H1 (cell line): ENCODE data around the gene CCDC12. TPM values are rescaled to one million over a fixed set of nuclear protein-coding genes. Genes with fewer than 3 reads are reported as not detected.
A peak's percentile ranks its signal among the peaks of the same experiment; 100 is the strongest.

Experiments used
- CTCF ChIA-PET: fragments of 300-600 bp; sonication (Branson Sonifier 250); formaldehyde crosslinking; loops from one replicate; lab custom pipeline; 2021; ENCODE audit not compliant: partially characterized antibody; lab: Charles Lee
- POLR2A ChIA-PET: fragments of 300-600 bp; sonication (Branson Sonifier 250); formaldehyde crosslinking; loops from one replicate; lab custom pipeline; 2021; ENCODE audit warnings: inconsistent platforms; ENCODE audit not compliant: partially characterized antibody; lab: Charles Lee
- DNase-seq, 2 experiments: peaks; one replicate each; pipeline versions ENCODE4 v3.0.0 to v3.0.0-alpha.2; 2010 to 2022; ENCODE audit warnings: low spot score in 2 of 2, low read depth in 1 of 2, mixed read lengths in 1 of 2
- FAIRE-seq: peaks from 2 replicates; lab custom pipeline; 2011; peaks lifted over from hg19 to GRCh38; lab: Jason Lieb, UNC
- H2AFZ ChIP-seq: 2 replicates; pipeline ENCODE4 v1.8.1; 2012; ENCODE audit warnings: low read length, inconsistent platforms
- H2AK5ac ChIP-seq: 2 replicates; pipeline ENCODE4 v1.6.1; 2013; ENCODE audit warnings: low read depth, low read length
- H2BK120ac ChIP-seq: replicated peaks from 2 replicates; pipeline ENCODE3; 2013; ENCODE audit warnings: low read depth, low read length, inconsistent platforms
- H2BK12ac ChIP-seq: 2 replicates; pipeline ENCODE4 v1.6.1; 2013; ENCODE audit warnings: low read depth, low read length
- H2BK15ac ChIP-seq: 2 replicates; pipeline ENCODE4 v1.6.1; 2013; ENCODE audit warnings: low read length
- H2BK20ac ChIP-seq: 2 replicates; pipeline ENCODE4 v1.6.1; 2013; ENCODE audit warnings: low read length
- H2BK5ac ChIP-seq: 2 replicates; pipeline ENCODE4 v1.6.1; 2013; ENCODE audit warnings: low read depth, low read length
- H3K14ac ChIP-seq: 2 replicates; pipeline ENCODE4 v1.6.1; 2013; ENCODE audit warnings: inconsistent platforms; ENCODE audit not compliant: insufficient read length
- H3K18ac ChIP-seq: 2 replicates; pipeline ENCODE4 v1.6.1; 2013; ENCODE audit warnings: low read length; ENCODE audit errors: extremely low read depth
- H3K23ac ChIP-seq: 2 replicates; pipeline ENCODE4 v1.6.1; 2013; ENCODE audit warnings: inconsistent platforms; ENCODE audit not compliant: insufficient read length
- H3K23me2 ChIP-seq: 2 replicates; pipeline ENCODE4 v1.6.1; 2013; ENCODE audit warnings: low read depth, low read length
- H3K27ac ChIP-seq: 2 replicates; pipeline ENCODE4 v1.6.1; 2011; ENCODE audit warnings: low read depth, low read length, inconsistent platforms
- H3K27me3 ChIP-seq, 4 experiments: replicated peaks in 1 of 4; 1 replicate in 1 of 4; 2 replicates in 3 of 4; pipeline versions ENCODE4 v1.6.1 to v1.8.1; 2011 to 2013; ENCODE audit warnings: low read length in 3 of 4, mild to moderate bottlenecking in 3 of 4, inconsistent platforms in 2 of 4, mixed read lengths in 2 of 4, moderate library complexity in 1 of 4; ENCODE audit not compliant: control insufficient read depth in 3 of 4, insufficient read depth in 3 of 4; ENCODE audit errors: extremely low read depth in 1 of 4
- H3K36me3 ChIP-seq, 4 experiments: 2 replicates each; pipeline versions ENCODE4 v1.6.1 to v1.8.1; 2011 to 2013; ENCODE audit warnings: mild to moderate bottlenecking in 4 of 4, low read length in 3 of 4, moderate library complexity in 2 of 4, control low read depth in 1 of 4, inconsistent platforms in 1 of 4; ENCODE audit not compliant: insufficient read depth in 4 of 4, control insufficient read depth in 2 of 4
- H3K4ac ChIP-seq: replicated peaks from 2 replicates; pipeline ENCODE3; 2013; ENCODE audit warnings: low read length, low read depth, mixed read lengths, inconsistent platforms; ENCODE audit not compliant: insufficient read length
- H3K4me1 ChIP-seq, 4 experiments: replicated peaks in 1 of 4; 1 replicate in 1 of 4; 2 replicates in 3 of 4; pipeline versions ENCODE4 v1.6.1 to v1.8.1; 2011 to 2013; ENCODE audit warnings: low read length in 3 of 4, inconsistent platforms in 2 of 4, mixed read lengths in 1 of 4; ENCODE audit not compliant: insufficient read depth in 4 of 4, control insufficient read depth in 3 of 4
- H3K4me2 ChIP-seq, 2 experiments: 2 replicates each; pipeline versions ENCODE4 v1.6.1 to v1.8.1; 2011 to 2013; ENCODE audit warnings: low read depth in 2 of 2, low read length in 2 of 2, control low read depth in 1 of 2, inconsistent platforms in 1 of 2, mild to moderate bottlenecking in 1 of 2; ENCODE audit not compliant: insufficient read depth in 1 of 2
- H3K4me3 ChIP-seq, 4 experiments: fragments of 200-600, 300-600 bp in 1 of 4; sonication (generic), shearing (Covaris generic), sonication (Bioruptor Twin) in 1 of 4; 2 replicates each; pipeline versions ENCODE4 v1.5.1 to v1.8.1; 2011 to 2016; ENCODE audit warnings: low read length in 4 of 4, low read depth in 3 of 4, control low read depth in 2 of 4, inconsistent platforms in 2 of 4, mild to moderate bottlenecking in 2 of 4, mixed read lengths in 1 of 4, moderate library complexity in 1 of 4; ENCODE audit not compliant: insufficient read depth in 2 of 4; ENCODE audit errors: extremely low read depth in 1 of 4
- H3K56ac ChIP-seq: replicated peaks from 2 replicates; pipeline ENCODE3; 2013; ENCODE audit warnings: low read depth, mild to moderate bottlenecking, mixed read lengths, low read length, inconsistent platforms; ENCODE audit not compliant: insufficient read length
- H3K79me1 ChIP-seq: 2 replicates; pipeline ENCODE4 v1.6.1; 2013; ENCODE audit warnings: low read depth, low read length, control low read depth
- H3K79me2 ChIP-seq, 2 experiments: 2 replicates each; pipeline versions ENCODE4 v1.6.1 to v1.8.1; 2012 to 2013; ENCODE audit warnings: low read length in 2 of 2, mild to moderate bottlenecking in 2 of 2, inconsistent platforms in 1 of 2; ENCODE audit not compliant: insufficient read depth in 2 of 2, control insufficient read depth in 1 of 2
- H3K9ac ChIP-seq, 4 experiments: replicated peaks in 1 of 4; 1 replicate in 1 of 4; 2 replicates in 3 of 4; pipeline versions ENCODE4 v1.6.1 to v1.8.1; 2011 to 2013; ENCODE audit warnings: low read depth in 3 of 4, low read length in 3 of 4, control low read depth in 2 of 4, mild to moderate bottlenecking in 2 of 4, moderate library complexity in 2 of 4, inconsistent platforms in 1 of 4; ENCODE audit errors: extremely low read depth in 1 of 4
- H3K9me3 ChIP-seq, 2 experiments: 2 replicates each; pipeline versions ENCODE4 v1.6.1 to v1.8.1; 2012 to 2013; ENCODE audit warnings: mild to moderate bottlenecking in 2 of 2, moderate library complexity in 2 of 2, control low read depth in 1 of 2, inconsistent platforms in 1 of 2, low read depth in 1 of 2, low read length in 1 of 2, mixed read lengths in 1 of 2; ENCODE audit not compliant: insufficient read depth in 2 of 2
- H4K20me1 ChIP-seq, 2 experiments: replicated peaks in 1 of 2; 2 replicates each; pipeline versions ENCODE3 to v1.8.1; 2011 to 2013; ENCODE audit warnings: inconsistent platforms in 2 of 2, low read length in 2 of 2, mild to moderate bottlenecking in 1 of 2; ENCODE audit not compliant: insufficient read depth in 2 of 2, control insufficient read depth in 1 of 2
- H4K5ac ChIP-seq: 2 replicates; pipeline ENCODE4 v1.6.1; 2013; ENCODE audit warnings: low read length, low read depth, mixed read lengths, inconsistent platforms; ENCODE audit not compliant: insufficient read length
- H4K8ac ChIP-seq: 2 replicates; pipeline ENCODE4 v1.8.0; 2013; ENCODE audit warnings: mild to moderate bottlenecking, moderate library complexity, low read length, inconsistent platforms; ENCODE audit not compliant: insufficient read depth; ENCODE audit errors: extremely low read depth
- H4K91ac ChIP-seq: replicated peaks from 2 replicates; pipeline ENCODE3; 2013; ENCODE audit warnings: low read length, mixed read lengths, inconsistent platforms; ENCODE audit not compliant: insufficient read length
- ATF2 ChIP-seq: IDR thresholded peaks from 2 replicates; pipeline ENCODE4 v1.6.1; 2012; ENCODE audit warnings: low read length, inconsistent platforms
- KDM4A ChIP-seq: IDR thresholded peaks from one replicate; pipeline ENCODE4 v1.7.1; 2012; ENCODE audit warnings: low read depth, mild to moderate bottlenecking, moderate library complexity, low read length, inconsistent platforms; ENCODE audit not compliant: severe bottlenecking
- RBBP5 ChIP-seq: IDR thresholded peaks from 2 replicates; pipeline ENCODE4 v1.7.1; 2012; ENCODE audit warnings: low read depth, mild to moderate bottlenecking, inconsistent platforms, low read length, moderate library complexity, borderline replicate concordance
- SP1 ChIP-seq: IDR thresholded peaks from 2 replicates; pipeline ENCODE4 v1.6.1; 2011; ENCODE audit warnings: low read depth, low read length
- TAF7 ChIP-seq: optimal IDR thresholded peaks from 2 replicates; pipeline ENCODE3; 2011; ENCODE audit warnings: low read depth, mild to moderate bottlenecking, inconsistent platforms, low read length, moderate library complexity, borderline replicate concordance
- WGBS, 2 experiments: shearing (Covaris generic) in 1 of 2; methylation state at CpG; one replicate each; pipeline versions ENCODE4 v1.1.6 to v1.1.7; 2013 to 2015; ENCODE audit warnings: low lambda C conversion rate in 2 of 2, mixed read lengths in 2 of 2, inconsistent platforms in 1 of 2, low coverage in 1 of 2, missing lambda C conversion rate in 1 of 2; ENCODE audit not compliant: insufficient replicate concordance in 2 of 2, insufficient coverage in 1 of 2, insufficient read length in 1 of 2; ENCODE audit errors: extremely low coverage in 1 of 2, missing lambda C conversion rate in 1 of 2; 5-methylcytosine and 5-hydroxymethylcytosine counted together
- long read RNA-seq, 2 experiments: library from RNA in 1 of 2; library from capped mRNA in 1 of 2; stranded (forward); transcript quantifications; one replicate each; pipeline ENCODE4 v2.0.0, GENCODE V29; 2021; ENCODE audit warnings: inconsistent platforms in 1 of 2
- polyA minus RNA-seq, 3 experiments: library from RNA; depleted of rRNA, polyadenylated mRNA; stranded (reverse); fragments of >200 nt; gene quantifications; 1 replicate in 2 of 3; 2 replicates in 1 of 3; pipeline ENCODE4 v1.2.3, GENCODE V29; 2011
- polyA plus RNA-seq, 7 experiments: library from polyadenylated mRNA; depleted of rRNA in 3 of 7; stranded (reverse) in 5 of 7; unstranded in 2 of 7; fragments of >200 nt in 5 of 7; fragments of 200-250 nt in 2 of 7; gene quantifications; 1 replicate in 5 of 7; 2 replicates in 1 of 7; 4 replicates in 1 of 7; pipeline versions ENCODE4 v1.2.1 to v1.2.3, GENCODE V29; 2011 to 2013; ENCODE audit warnings: missing spikeins in 2 of 7, mixed read lengths in 2 of 7
- total RNA-seq: library from RNA; stranded (reverse); fragmentation: NEBNext Ultra II Directional; extraction: Animal tissue kit (Norgen Biotek cat#: 25700); gene quantifications from 2 replicates; pipeline ENCODE4 v1.2.1, GENCODE V29; 2021

CCDC12 gene
- total RNA-seq: 41.3 and 44.4 TPM in 2 replicates
- 29.5 and 41.5 TPM in 2 replicates for polyA plus RNA-seq (2011; rRNA removed)
- 57.2 TPM for polyA plus RNA-seq (2011; cell fraction: cytosol; rRNA removed)
- polyA plus RNA-seq (2011; cell fraction: nucleus; rRNA removed): 37.1 TPM
- polyA plus RNA-seq (2012, experiment 1 of 2): 50.0 to 59.6 TPM (median 58.4 TPM) in 4 replicates
- polyA plus RNA-seq (2012, experiment 2 of 2): 27.9 TPM
- polyA plus RNA-seq (2013, experiment 1 of 2): 39.5 TPM
- polyA plus RNA-seq (2013, experiment 2 of 2): 41.8 TPM
- 20.6 and 38.9 TPM in 2 replicates for polyA minus RNA-seq (2011; rRNA and poly(A)+ RNA removed)
- 12.0 TPM for polyA minus RNA-seq (2011; cell fraction: cytosol; rRNA and poly(A)+ RNA removed)
- polyA minus RNA-seq (2011; cell fraction: nucleus; rRNA and poly(A)+ RNA removed): 55.5 TPM
- long read RNA-seq, experiment 1, transcript CCDC12-211 (1 exons, 2,412 nt): major isoform, 7 of 32 reads
- long read RNA-seq, experiment 1, partial matches to known transcripts: 21 of 32 reads
- long read RNA-seq, experiment 1, other reads (novel, unspliced or antisense): 4 of 32 reads
- long read RNA-seq, experiment 2, partial matches to known transcripts: 143 of 153 reads
- long read RNA-seq, experiment 2, other reads (novel, unspliced or antisense): 10 of 153 reads

DNA sequence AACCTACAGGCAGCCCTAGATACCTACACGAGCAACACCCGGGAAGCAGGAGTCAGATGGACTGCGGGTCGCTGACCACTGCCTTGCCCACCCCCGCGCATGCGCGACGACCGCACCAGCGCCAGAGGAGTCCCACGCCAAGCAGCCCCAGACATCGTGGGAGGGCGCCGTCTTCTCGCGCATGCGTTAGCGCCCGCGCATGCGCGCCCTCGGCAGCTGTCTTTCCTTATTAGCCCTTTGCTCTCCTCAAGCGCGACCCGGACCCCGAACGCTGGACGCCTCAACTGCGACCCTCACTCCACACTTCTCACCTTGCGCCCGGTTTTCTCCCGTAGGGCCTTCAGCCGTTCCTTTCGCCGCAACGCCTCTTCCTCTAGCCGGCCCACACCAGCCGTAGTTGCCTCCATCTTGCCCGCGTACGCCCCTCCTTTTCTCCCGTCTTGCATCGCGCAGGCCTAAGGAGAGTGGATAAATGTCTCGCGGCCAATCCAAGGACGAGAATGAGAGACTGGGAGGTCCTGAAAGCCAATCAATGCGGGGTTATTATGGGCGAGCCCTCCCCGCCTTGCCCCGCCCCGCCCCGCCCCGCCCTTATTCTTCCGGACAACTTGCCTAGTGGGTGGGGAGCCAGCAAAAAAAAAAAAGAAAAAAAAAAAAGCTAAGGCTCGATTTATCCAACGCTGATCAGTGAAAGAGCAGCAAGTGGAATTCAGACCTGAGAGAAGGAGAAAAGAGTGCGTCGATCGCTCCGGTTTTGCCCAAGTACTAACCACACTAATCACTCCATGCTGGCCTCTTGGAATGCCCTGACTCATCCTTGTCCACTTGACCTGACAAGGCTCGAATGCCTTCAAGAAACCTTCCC lies at the start of gene CCDC12:
Gene CCDC12, minus strand, starts transcription at position 420 of the 865 bp plus-strand sequence. Its CDS starts 13 bp downstream, at position 407.
- peak within 1 kb of the TSS; percentile 36 to 69 for H3K4me2 ChIP-seq
- peaks cover 0 to 9% (median 3%) of the 10 kb centered on the region in 4 experiments; a peak in 3 of 7 replicates for H3K27me3 ChIP-seq
- H3K23ac ChIP-seq: no peak within 1 kb of the TSS
- H3K18ac ChIP-seq: peak within 1 kb of the TSS; percentile 100
- peak within 1 kb of the TSS; percentile 100 for H4K5ac ChIP-seq
- H3K4ac ChIP-seq: peak within 1 kb of the TSS; percentile 87
- peak within 1 kb of the TSS; percentile 45 for H2BK12ac ChIP-seq
- peak within 1 kb of the TSS; percentile 60 for H2BK120ac ChIP-seq
- H2AFZ ChIP-seq: peak within 1 kb of the TSS; percentile 77; the same call in 1 of the 2 replicates
- FAIRE-seq: no peak
- H3K36me3 ChIP-seq: no peaks in the 10 kb centered on the region; a peak in 1 of 8 replicates
- peaks cover 0 to 18% (median 8%) of the 10 kb centered on the region in 4 experiments; a peak in 6 of 7 replicates for H3K4me1 ChIP-seq
- ChIA-PET CTCF (interaction anchor here (0.7 to 13.0 kb wide), 4 partner anchors 22 to 131 kb away, joined by 3 to 130 read pairs (median 8); no protein-coding TSS in a partner anchor), POLR2A (interaction anchor here (0.7 to 2.8 kb wide), 21 partner anchors 9 to 404 kb away, joined by 3 to 12 read pairs (median 4); partner anchors contain the start of gene PTPN23)
- peak within 1 kb of the TSS; percentile 90 to 99 (median 99) for H3K9ac ChIP-seq
- H4K20me1 ChIP-seq: peaks cover 8 to 9% of the 10 kb centered on the region in 2 experiments
- 0 out of 2 replicates have a peak within 1 kb of the TSS, but pooled peaks have one; percentile 18 for H2BK20ac ChIP-seq
- H3K79me2 ChIP-seq: peaks cover 23 to 50% of the 10 kb centered on the region in 2 experiments
- peak; percentile 84 to 92 for DNase-seq
- peak within 1 kb of the TSS; percentile 99 for H3K56ac ChIP-seq
- H3K14ac ChIP-seq: no peak within 1 kb of the TSS
- H2AK5ac ChIP-seq: 0 out of 2 replicates have a peak within 1 kb of the TSS, but pooled peaks have one; percentile 65
- H3K9me3 ChIP-seq: no peaks in the 10 kb centered on the region
- H3K4me3 ChIP-seq: peak within 1 kb of the TSS; percentile 80 to 98 (median 97)
- H3K27ac ChIP-seq: peak within 1 kb of the TSS; percentile 99
- peak within 1 kb of the TSS; percentile 93; the same call in 1 of the 2 replicates for H2BK15ac ChIP-seq
- H3K79me1 ChIP-seq: peaks cover 2% of the 10 kb centered on the region; the same call in 1 of the 2 replicates
- H4K91ac ChIP-seq: peak within 1 kb of the TSS; percentile 99
- WGBS, 2 experiments: 3% methylated on average over 51 of the region's 64 CpGs; no CpG with 5 or more reads in 1 of the 2 experiments
- H4K8ac ChIP-seq: peak within 1 kb of the TSS; percentile 100
- H2BK5ac ChIP-seq: peak within 1 kb of the TSS; percentile 100
- peaks cover 10% of the 10 kb centered on the region; the same call in 1 of the 2 replicates for H3K23me2 ChIP-seq
- peak; percentile 63 for TF ChIP-seq RBBP5
- no peak for TF ChIP-seq ATF2
- peak; percentile 64; the same call in 1 of the 2 replicates for TF ChIP-seq SP1
- peak; percentile 51 for TF ChIP-seq TAF7
- TF ChIP-seq KDM4A: peak; percentile 33
